IMR-90 (cell line): ENCODE measurements around the gene TRAFD1.

Source experiments
- CHD1 ChIP-seq: IDR thresholded peaks from 2 replicates; pipeline ENCODE4 v1.6.1; 2012; ENCODE audit warnings: low read depth, low read length, improper control_type of control experiment
- FOS ChIP-seq: fragments of 150-350 bp; IDR thresholded peaks from 2 replicates; pipeline ENCODE4 v1.6.1; 2016; ENCODE audit warnings: low read depth, low read length
- MAFK ChIP-seq: IDR thresholded peaks from 2 replicates; pipeline ENCODE4 v1.6.1; 2012; ENCODE audit warnings: low read depth, low read length, improper control_type of control experiment
- MAZ ChIP-seq: IDR thresholded peaks from 2 replicates; pipeline ENCODE4 v1.6.1; 2012; ENCODE audit warnings: low read depth, mild to moderate bottlenecking, low read length, improper control_type of control experiment, moderate library complexity, borderline replicate concordance
- MXI1 ChIP-seq: IDR thresholded peaks from 2 replicates; pipeline ENCODE4 v1.6.1; 2012; ENCODE audit warnings: low read depth, mild to moderate bottlenecking, low read length, moderate library complexity, borderline replicate concordance
- NFE2L2 ChIP-seq: fragments of 150-350 bp; IDR thresholded peaks from 2 replicates; pipeline ENCODE4 v1.6.1; 2016; ENCODE audit warnings: low read depth, mild to moderate bottlenecking, low read length
- POLR2A ChIP-seq: IDR thresholded peaks from 2 replicates; pipeline ENCODE4 v1.6.1; 2012; ENCODE audit warnings: mild to moderate bottlenecking, low read depth, low read length
- RAD21 ChIP-seq: IDR thresholded peaks from 2 replicates; pipeline ENCODE4 v1.6.1; 2012; ENCODE audit warnings: low read length, improper control_type of control experiment
- RFX5 ChIP-seq: IDR thresholded peaks from 2 replicates; pipeline ENCODE4 v1.8.0; 2012; ENCODE audit warnings: low read depth, mild to moderate bottlenecking, low read length, moderate library complexity
- SMC3 ChIP-seq: fragments of 150-350 bp; IDR thresholded peaks from 2 replicates; pipeline ENCODE4 v1.6.1; 2016; ENCODE audit warnings: low read depth, mild to moderate bottlenecking, antibody characterized with exemption, low read length, moderate library complexity
- USF2 ChIP-seq: fragments of 150-350 bp; IDR thresholded peaks from 2 replicates; pipeline ENCODE4 v1.6.1; 2017; ENCODE audit warnings: mild to moderate bottlenecking, antibody characterized with exemption, low read length, low read depth
- TF ChIP-seq, protein P1 (sequence below): conservative IDR thresholded peaks from 2 replicates; pipeline ENCODE4 v1.5.1; 2012; ENCODE audit warnings: mild to moderate bottlenecking, low read depth, low read length, improper control_type of control experiment

GRCh38 chr12:112191840-112192321, 66.5 kb downstream of the TRAFD1 start:
- TF ChIP-seq, protein P1, sequence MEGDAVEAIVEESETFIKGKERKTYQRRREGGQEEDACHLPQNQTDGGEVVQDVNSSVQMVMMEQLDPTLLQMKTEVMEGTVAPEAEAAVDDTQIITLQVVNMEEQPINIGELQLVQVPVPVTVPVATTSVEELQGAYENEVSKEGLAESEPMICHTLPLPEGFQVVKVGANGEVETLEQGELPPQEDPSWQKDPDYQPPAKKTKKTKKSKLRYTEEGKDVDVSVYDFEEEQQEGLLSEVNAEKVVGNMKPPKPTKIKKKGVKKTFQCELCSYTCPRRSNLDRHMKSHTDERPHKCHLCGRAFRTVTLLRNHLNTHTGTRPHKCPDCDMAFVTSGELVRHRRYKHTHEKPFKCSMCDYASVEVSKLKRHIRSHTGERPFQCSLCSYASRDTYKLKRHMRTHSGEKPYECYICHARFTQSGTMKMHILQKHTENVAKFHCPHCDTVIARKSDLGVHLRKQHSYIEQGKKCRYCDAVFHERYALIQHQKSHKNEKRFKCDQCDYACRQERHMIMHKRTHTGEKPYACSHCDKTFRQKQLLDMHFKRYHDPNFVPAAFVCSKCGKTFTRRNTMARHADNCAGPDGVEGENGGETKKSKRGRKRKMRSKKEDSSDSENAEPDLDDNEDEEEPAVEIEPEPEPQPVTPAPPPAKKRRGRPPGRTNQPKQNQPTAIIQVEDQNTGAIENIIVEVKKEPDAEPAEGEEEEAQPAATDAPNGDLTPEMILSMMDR, result no peak
- TF ChIP-seq RAD21, result no peak
- TF ChIP-seq MXI1, result no peak
- no peak for TF ChIP-seq POLR2A
- no peak for TF ChIP-seq SMC3
- no peak for TF ChIP-seq MAFK
- no peak for TF ChIP-seq NFE2L2
- TF ChIP-seq FOS, result no peak
- no peak for TF ChIP-seq CHD1
- no peak for TF ChIP-seq MAZ
- no peak for TF ChIP-seq RFX5
- TF ChIP-seq USF2, result no peak
